ENCODE results near the gene FARP2. TPM values are rescaled to one million over a fixed set of nuclear protein-coding genes. Genes with fewer than 3 reads are reported as not detected.

FARP2 gene
- total and polyA plus RNA-seq, 2 of the 4 experiments (the other 2 are of a cell fraction) = 17.1 to 30.8 TPM

DNA sequence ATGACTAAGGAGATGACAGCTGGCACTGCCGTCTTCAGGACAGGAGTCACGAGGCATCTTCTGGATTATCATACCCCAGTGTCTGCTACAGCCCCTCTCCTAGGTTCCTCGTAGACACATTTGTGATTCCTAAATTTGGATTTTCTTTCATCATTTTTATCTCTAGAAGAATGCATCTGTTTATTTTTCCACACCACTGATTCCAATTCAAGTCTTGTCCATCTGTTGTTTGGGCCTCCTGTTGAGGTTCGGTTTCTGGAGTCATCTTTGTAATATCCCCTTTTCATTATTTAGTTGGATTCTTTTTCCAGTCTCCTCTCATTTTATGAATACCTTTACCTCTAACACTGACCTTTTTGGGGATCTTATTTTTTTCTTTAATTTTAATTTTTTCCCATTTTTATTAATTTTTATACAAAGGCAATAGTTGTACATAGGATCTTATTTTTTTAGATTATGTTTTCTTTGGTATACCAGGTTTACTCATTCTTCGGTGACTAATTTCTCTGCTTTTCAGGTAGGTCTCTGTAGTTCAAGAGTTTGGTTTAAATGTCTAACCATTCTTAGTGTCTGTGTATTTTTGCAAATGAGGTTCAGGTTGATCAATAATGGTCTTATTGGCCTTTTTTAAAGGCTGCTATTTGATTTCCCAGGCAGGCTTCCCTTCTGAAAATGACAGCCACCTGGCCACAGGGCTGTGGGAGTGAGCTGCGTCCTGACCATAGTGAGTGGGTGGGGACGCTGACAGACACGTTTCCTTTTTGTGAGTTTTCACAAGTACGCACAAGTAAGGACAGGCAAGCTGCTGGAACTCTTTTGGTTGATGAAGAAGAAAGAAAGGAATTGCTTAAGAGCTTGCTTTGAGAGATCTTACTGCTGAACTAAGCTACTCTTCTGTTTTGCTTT is 34.5 kb downstream of the FARP2 start:
- peaks cover 4% of the 10 kb centered on the region; the same call in 1 of the 2 replicates for H3K4me1 ChIP-seq (ENCODE audit: control insufficient read depth, insufficient read depth, low read length)
- no peak overlapping the region for H3K4ac ChIP-seq (ENCODE audit: low read depth, low read length)
- H2AK5ac ChIP-seq (ENCODE audit: low read depth, low read length) = no peak overlapping the region
- H4K91ac ChIP-seq (ENCODE audit: insufficient read depth, low read depth, low read length) = no peak overlapping the region
- H3K4me2 ChIP-seq (ENCODE audit: low read depth, low read length) = no peak overlapping the region
- H3K4me3 ChIP-seq (ENCODE audit: insufficient read depth, low read depth, low read length) = no peak overlapping the region
- H3K23ac ChIP-seq (ENCODE audit: low read depth, low read length) = no peak overlapping the region
- H2BK5ac ChIP-seq (ENCODE audit: low read depth, low read length, poor library complexity, severe bottlenecking) = no peak overlapping the region
- dilution Hi-C loops (cut with HindIII; ENCODE audit: low sequenced_read_pairs, unreplicated experiment) (no loop called here), in situ Hi-C loops (cut with MboI; ENCODE audit: low sequenced_read_pairs) (no loop called here), intact Hi-C loops (cut with micrococcal nuclease) (no loop called here)
- no TSS peak for BruUV-seq (replicated peaks)
- no peak overlapping the region for H4K8ac ChIP-seq (ENCODE audit: low read depth in 2 of 2, low read length in 2 of 2)
- no peaks in the 10 kb centered on the region for H3K27me3 ChIP-seq (ENCODE audit: control insufficient read depth, insufficient read depth, low read length)
- peaks cover 27 to 46% of the 10 kb centered on the region in 2 experiments for H3K79me1 ChIP-seq (ENCODE audit: low read depth in 1 of 2, low read length in 2 of 2)
- H3K56ac ChIP-seq (ENCODE audit: extremely low read depth, insufficient read depth, low read length) = no peak overlapping the region
- 100% methylated on average over 2 of the region's 9 CpGs; no CpG with 5 or more reads in 1 of the 2 experiments for WGBS, 2 experiments (ENCODE audit: extremely low coverage in 2 of 2, insufficient read length in 1 of 2)
- no peak overlapping the region for H2BK20ac ChIP-seq (ENCODE audit: low read depth, low read length)
- H4K5ac ChIP-seq (ENCODE audit: low read depth, low read length) = no peak overlapping the region
- no peak overlapping the region for H3K9ac ChIP-seq (ENCODE audit: low read depth, low read length)
- TF ChIP-seq CTCF (conservative IDR thresholded peaks at IDR 0.05; ENCODE audit: low read depth, low read length) = no peak
- TF ChIP-seq FOS (IDR thresholded peaks at IDR 0.05; ENCODE audit: low read depth, low read length) = no peak
- TF ChIP-seq BHLHE40 (IDR thresholded peaks at IDR 0.05; ENCODE audit: low read depth, low read length) = no peak
- TF ChIP-seq NFE2L2 (IDR thresholded peaks at IDR 0.05; ENCODE audit: low read depth, low read length) = no peak
- no peak for TF ChIP-seq MAZ (IDR thresholded peaks at IDR 0.05; ENCODE audit: borderline replicate concordance, low read depth, low read length)
- no peak for TF ChIP-seq RCOR1 (IDR thresholded peaks at IDR 0.05; ENCODE audit: insufficient replicate concordance, low read length)
- no peak for TF ChIP-seq MXI1 (IDR thresholded peaks at IDR 0.05; ENCODE audit: borderline replicate concordance, low read depth, low read length)
- TF ChIP-seq POLR2A (IDR thresholded peaks at IDR 0.05; ENCODE audit: low read depth, low read length) = no peak
- TF ChIP-seq RFX5 (IDR thresholded peaks at IDR 0.05; ENCODE audit: low read depth, low read length) = no peak
- TF ChIP-seq MAFK (IDR thresholded peaks at IDR 0.05; ENCODE audit: low read depth, low read length) = no peak
- no peak for TF ChIP-seq SMC3 (IDR thresholded peaks at IDR 0.05; ENCODE audit: low read depth, low read length)
- DNase-seq (no peak), ATAC-seq (ENCODE audit: low read depth) (no peak)
- ChIA-PET POLR2A (ENCODE audit: unreplicated experiment) (no interaction called here), CTCF (no interaction called here)
- no peak overlapping the region for H3K18ac ChIP-seq (ENCODE audit: low read depth, low read length)
- H3K36me3 ChIP-seq (ENCODE audit: control insufficient read depth, insufficient read depth, low read length) = 0 out of 2 replicates have a peak, but pooled peaks cover 3% of the 10 kb centered on the region
- no peaks in the 10 kb centered on the region for H3K9me3 ChIP-seq (ENCODE audit: control insufficient read depth, insufficient read depth, low read length)
- no peak overlapping the region for H3K27ac ChIP-seq (ENCODE audit: insufficient read depth, low read length)
- H2AK9ac ChIP-seq (replicated peaks; ENCODE audit: low read depth, low read length, poor library complexity) = no peak overlapping the region
- H4K20me1 ChIP-seq (ENCODE audit: insufficient read depth, low read length) = peaks cover 6% of the 10 kb centered on the region; the same call in 1 of the 2 replicates
- H2BK15ac ChIP-seq (ENCODE audit: low read depth, low read length) = no peak overlapping the region
- H2AFZ ChIP-seq (replicated peaks; ENCODE audit: low read length, poor library complexity) = no peak overlapping the region
- H3K14ac ChIP-seq (replicated peaks; ENCODE audit: low read depth, low read length) = no peak overlapping the region
- H2BK120ac ChIP-seq (ENCODE audit: low read depth, low read length) = no peak overlapping the region
- H3K9me1 ChIP-seq (ENCODE audit: insufficient read depth, low read length) = peaks cover 7% of the 10 kb centered on the region; the same call in 1 of the 2 replicates

All from IMR-90 (cell line).